ENCODE data around the gene LBH.

Gene LBH

GRCh38 chr2:30235859-30236535 is 4.7 kb downstream of the LBH start:
- DNase-seq = no peak

GRCh38 chr2:30236591-30237238 is 5.4 kb downstream of the LBH start:
- DNase-seq = no peak

- no peak for DNase-seq
Observed at GRCh38 chr2:30237239-30237965, 6.1 kb downstream of the LBH start.

GRCh38 chr2:30237966-30238800 is 6.8 kb downstream of the LBH start:
- DNase-seq = no peak

- DNase-seq = peak; percentile 76
Observed at GRCh38 chr2:30239308-30239985, 8.1 kb downstream of the LBH start.

GRCh38 chr2:30239986-30240752 is 8.8 kb downstream of the LBH start:
- no peak for DNase-seq

- DNase-seq = no peak
Observed at GRCh38 chr2:30243231-30243630, 11.9 kb downstream of the LBH start.

GRCh38 chr2:30245364-30245763 is 14.0 kb downstream of the LBH start:
- DNase-seq = no peak

GRCh38 chr2:30248791-30249190 is 17.5 kb downstream of the LBH start:
- DNase-seq = no peak

- no peak for DNase-seq
Observed at GRCh38 chr2:30249354-30249753, 18.0 kb downstream of the LBH start.

GRCh38 chr2:30250421-30250820 is 19.1 kb downstream of the LBH start:
- DNase-seq = no peak

GRCh38 chr2:30252723-30253701 is 21.7 kb downstream of the LBH start:
- peak; percentile 98 for DNase-seq

GRCh38 chr2:30253873-30254684 is 22.7 kb downstream of the LBH start:
- DNase-seq = peak; percentile 85

- DNase-seq = no peak
Observed at GRCh38 chr2:30254685-30255001, 23.3 kb downstream of the LBH start.

- DNase-seq = no peak
Observed at GRCh38 chr2:30255026-30255425, 23.7 kb downstream of the LBH start.

- DNase-seq = no peak
Observed at GRCh38 chr2:30255466-30256408, 24.4 kb downstream of the LBH start.

- no peak for DNase-seq
Observed at GRCh38 chr2:30257266-30258214, 26.2 kb downstream of the LBH start.
